ENCODE results near the gene ERAP2. TPM values are rescaled to one million over a fixed set of nuclear protein-coding genes. Genes with fewer than 3 reads are reported as not detected.

ERAP2 gene
- total RNA-seq, 1 donor from 2014 or later: not detected

DNA sequence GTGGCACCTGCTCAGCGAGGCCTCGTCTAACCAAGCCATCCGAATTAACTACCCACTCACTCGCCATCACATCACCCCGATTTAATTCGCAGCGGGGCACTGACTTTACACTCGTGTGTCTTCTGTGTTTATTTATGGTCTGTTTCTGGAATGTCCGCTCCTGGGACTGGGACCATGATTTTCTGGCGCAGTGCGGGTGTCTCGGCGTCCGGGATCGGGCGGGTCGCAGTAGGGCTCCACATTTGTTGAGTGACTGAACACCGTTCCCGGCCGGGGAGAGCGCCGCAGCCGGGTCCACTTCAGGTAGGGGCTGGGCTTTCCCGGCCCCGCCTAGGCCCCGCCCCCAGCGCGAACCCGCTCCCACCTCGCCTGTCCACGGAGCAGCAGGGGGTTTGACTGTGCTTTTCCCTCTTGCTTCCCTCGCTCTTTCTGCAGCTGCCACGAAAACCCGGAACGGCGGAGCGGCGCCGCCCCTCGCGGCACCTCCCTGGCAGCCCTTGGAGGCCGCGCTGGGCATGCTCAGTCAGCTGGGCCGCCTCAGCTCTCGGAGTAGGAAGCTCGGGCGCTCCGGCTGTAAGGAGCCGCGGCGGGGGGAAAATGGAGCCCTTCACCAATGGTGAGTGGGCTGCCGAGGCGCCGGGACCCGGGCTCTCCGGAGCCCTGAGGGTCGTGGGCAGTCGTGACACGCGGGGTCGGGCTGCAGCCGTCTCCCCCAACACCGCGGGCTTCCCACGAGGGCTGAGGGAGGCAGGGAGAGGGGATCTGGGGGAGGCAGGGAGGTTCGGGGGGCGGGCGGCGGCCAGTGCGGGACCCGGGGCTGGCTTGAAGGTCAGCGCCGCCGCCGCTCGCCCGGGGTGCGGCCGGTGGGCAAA is 59.5 kb downstream of the ERAP2 start, which contains the start of gene LNPEP:
Gene LNPEP, plus strand, starts transcription at position 522 of the 872 bp plus-strand sequence. Its CDS starts 76 bp downstream, at position 598.
- peak within 1 kb of the TSS; percentile 99 for H3K27ac Mint-ChIP-seq
- H3K27me3 Mint-ChIP-seq: no peaks in the 10 kb centered on the region
- no peaks in the 10 kb centered on the region for H3K9me3 Mint-ChIP-seq (ENCODE audit: low read depth)
- peak; percentile 96 for DNase-seq (ENCODE audit: low spot score, unreplicated experiment)
- H3K36me3 Mint-ChIP-seq (ENCODE audit: insufficient read depth): no peaks in the 10 kb centered on the region
- peaks cover 21% of the 10 kb centered on the region for H3K4me1 Mint-ChIP-seq (ENCODE audit: low read depth)
- TF ChIP-seq, protein P1, sequence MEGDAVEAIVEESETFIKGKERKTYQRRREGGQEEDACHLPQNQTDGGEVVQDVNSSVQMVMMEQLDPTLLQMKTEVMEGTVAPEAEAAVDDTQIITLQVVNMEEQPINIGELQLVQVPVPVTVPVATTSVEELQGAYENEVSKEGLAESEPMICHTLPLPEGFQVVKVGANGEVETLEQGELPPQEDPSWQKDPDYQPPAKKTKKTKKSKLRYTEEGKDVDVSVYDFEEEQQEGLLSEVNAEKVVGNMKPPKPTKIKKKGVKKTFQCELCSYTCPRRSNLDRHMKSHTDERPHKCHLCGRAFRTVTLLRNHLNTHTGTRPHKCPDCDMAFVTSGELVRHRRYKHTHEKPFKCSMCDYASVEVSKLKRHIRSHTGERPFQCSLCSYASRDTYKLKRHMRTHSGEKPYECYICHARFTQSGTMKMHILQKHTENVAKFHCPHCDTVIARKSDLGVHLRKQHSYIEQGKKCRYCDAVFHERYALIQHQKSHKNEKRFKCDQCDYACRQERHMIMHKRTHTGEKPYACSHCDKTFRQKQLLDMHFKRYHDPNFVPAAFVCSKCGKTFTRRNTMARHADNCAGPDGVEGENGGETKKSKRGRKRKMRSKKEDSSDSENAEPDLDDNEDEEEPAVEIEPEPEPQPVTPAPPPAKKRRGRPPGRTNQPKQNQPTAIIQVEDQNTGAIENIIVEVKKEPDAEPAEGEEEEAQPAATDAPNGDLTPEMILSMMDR (IDR thresholded peaks at IDR 0.05; ENCODE audit: unreplicated experiment): no peak
- H3K4me3 Mint-ChIP-seq (ENCODE audit: low read depth): peak within 1 kb of the TSS; percentile 94

DNA sequence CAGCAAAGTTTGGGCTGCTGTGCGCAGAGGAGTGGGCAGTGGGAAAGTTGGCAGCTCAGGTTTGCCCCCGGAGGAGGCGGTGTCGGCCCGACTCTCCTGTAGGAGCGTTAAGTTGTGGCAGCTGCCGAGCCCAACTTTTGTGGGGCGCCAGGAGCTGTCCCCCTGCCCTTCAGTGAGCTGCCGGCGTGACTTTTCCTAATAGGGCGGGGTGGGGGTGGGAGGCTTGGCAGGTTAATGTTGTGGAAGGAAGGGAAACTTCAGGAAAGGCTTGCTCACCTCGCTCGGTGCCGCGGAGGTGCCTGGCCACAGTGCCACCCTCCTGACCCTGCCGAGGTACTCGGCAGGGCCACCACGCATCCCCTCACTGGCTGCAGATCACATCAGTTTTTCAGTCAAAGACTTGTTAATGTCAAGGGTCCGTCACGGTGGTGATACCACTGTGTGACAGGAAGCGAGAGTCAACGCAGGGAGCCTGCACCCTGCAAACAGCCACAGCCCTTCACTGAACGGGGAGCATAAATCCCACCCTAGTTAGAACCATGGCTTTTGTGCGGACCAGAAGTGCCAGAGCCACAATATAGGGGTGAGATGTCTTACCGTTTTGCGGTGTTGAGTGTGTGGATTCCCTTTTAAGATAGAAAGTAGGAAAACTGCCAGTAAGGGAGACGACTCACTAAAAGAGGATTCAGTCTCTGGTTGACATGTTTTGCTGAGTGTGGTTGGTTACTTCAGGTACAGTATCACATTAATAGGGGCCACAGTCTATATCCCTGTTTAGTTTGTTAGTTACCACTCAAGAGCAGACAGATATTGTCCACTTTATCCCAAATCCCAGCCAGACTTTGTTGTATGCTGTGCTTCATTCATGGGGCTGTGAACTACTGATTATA is 60.4 kb downstream of the ERAP2 start:
- Mint-ChIP-seq H3K36me3 (ENCODE audit: insufficient read depth) (peaks cover 2% of the 10 kb centered on the region), H3K27me3 (no peaks in the 10 kb centered on the region)
- DNase-seq (ENCODE audit: low spot score, unreplicated experiment): peak; percentile 28

DNA sequence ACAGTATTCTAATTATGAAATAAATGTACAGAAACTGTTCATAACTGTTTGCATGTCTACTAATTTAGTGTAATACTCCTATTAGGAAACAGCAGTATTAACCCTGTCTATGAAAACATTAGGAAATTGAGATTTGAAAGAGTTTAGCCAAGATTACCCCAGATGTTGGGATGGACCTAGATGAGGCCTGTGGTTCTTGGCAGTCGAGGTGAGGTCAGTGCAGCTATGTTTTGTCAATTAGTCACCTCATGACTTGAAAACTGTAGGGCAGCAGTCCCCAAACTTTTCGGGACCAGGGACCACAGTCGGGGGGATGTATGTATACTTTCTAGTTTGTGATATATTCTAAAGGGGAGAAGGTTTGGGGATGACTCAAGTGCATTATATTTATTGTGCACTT is 64.3 kb downstream of the ERAP2 start:
- Mint-ChIP-seq H3K9me3 (ENCODE audit: low read depth) (no peaks in the 10 kb centered on the region), H3K27ac (no peak overlapping the region), H3K27me3 (no peaks in the 10 kb centered on the region), H3K36me3 (ENCODE audit: insufficient read depth) (peaks cover 3% of the 10 kb centered on the region), H3K4me3 (ENCODE audit: low read depth) (no peak overlapping the region), H3K4me1 (ENCODE audit: low read depth) (peaks cover 9% of the 10 kb centered on the region)
- TF ChIP-seq, protein P1 (IDR thresholded peaks at IDR 0.05; ENCODE audit: unreplicated experiment): no peak
- no peak for DNase-seq (ENCODE audit: low spot score, unreplicated experiment)

More for the DNA sequence above, 60.4 kb downstream of the ERAP2 start:
- peak overlapping the region; percentile 84 for H3K27ac Mint-ChIP-seq
- no peaks in the 10 kb centered on the region for H3K9me3 Mint-ChIP-seq (ENCODE audit: low read depth)
- peaks cover 21% of the 10 kb centered on the region for H3K4me1 Mint-ChIP-seq (ENCODE audit: low read depth)
- TF ChIP-seq, protein P1 (IDR thresholded peaks at IDR 0.05; ENCODE audit: unreplicated experiment): peak; percentile 24
- peak overlapping the region; percentile 94 for H3K4me3 Mint-ChIP-seq (ENCODE audit: low read depth)

- peaks cover 3% of the 10 kb centered on the region for H3K36me3 Mint-ChIP-seq (ENCODE audit: insufficient read depth)
- no peak overlapping the region for H3K27ac Mint-ChIP-seq
- H3K9me3 Mint-ChIP-seq (ENCODE audit: low read depth): no peaks in the 10 kb centered on the region
- no peak overlapping the region for H3K4me3 Mint-ChIP-seq (ENCODE audit: low read depth)
- H3K27me3 Mint-ChIP-seq: no peaks in the 10 kb centered on the region
- DNase-seq (ENCODE audit: low spot score, unreplicated experiment): no peak
- H3K4me1 Mint-ChIP-seq (ENCODE audit: low read depth): peaks cover 14% of the 10 kb centered on the region
- TF ChIP-seq, protein P1 (IDR thresholded peaks at IDR 0.05; ENCODE audit: unreplicated experiment): no peak
Observed at GRCh38 chr5:96941140-96941539, 64.8 kb downstream of the ERAP2 start.

- no peak overlapping the region for H3K4me3 Mint-ChIP-seq (ENCODE audit: low read depth)
- H3K27ac Mint-ChIP-seq: no peak overlapping the region
- peaks cover 3% of the 10 kb centered on the region for H3K36me3 Mint-ChIP-seq (ENCODE audit: insufficient read depth)
- H3K4me1 Mint-ChIP-seq (ENCODE audit: low read depth): peaks cover 11% of the 10 kb centered on the region
- H3K9me3 Mint-ChIP-seq (ENCODE audit: low read depth): no peaks in the 10 kb centered on the region
- TF ChIP-seq, protein P1 (IDR thresholded peaks at IDR 0.05; ENCODE audit: unreplicated experiment): no peak
- H3K27me3 Mint-ChIP-seq: no peaks in the 10 kb centered on the region
- DNase-seq (ENCODE audit: low spot score, unreplicated experiment): no peak
Observed at GRCh38 chr5:96942078-96942477, 65.8 kb downstream of the ERAP2 start.

All from progenitor cell of endocrine pancreas (in vitro differentiated cells).